ENCODE measurements around the gene LRRC71.

Gene LRRC71

GRCh38 chr1:156893048-156893953 is 27.1 kb upstream of the LRRC71 start, which contains the start of gene PEAR1:
Gene PEAR1 (plus strand): TSS chr1:156893718. CDS start chr1:156903927, 10,209 bp downstream.
- no peak for DNase-seq

- no peak for DNase-seq
Observed at GRCh38 chr1:156894001-156894400, 26.4 kb upstream of the LRRC71 start.

GRCh38 chr1:156894711-156895454 is 25.5 kb upstream of the LRRC71 start:
- no peak for DNase-seq

- DNase-seq = no peak
Observed at GRCh38 chr1:156895455-156895812, 25.0 kb upstream of the LRRC71 start.

- no peak for DNase-seq
Observed at GRCh38 chr1:156895927-156896326, 24.5 kb upstream of the LRRC71 start.

GRCh38 chr1:156896490-156897033 is 23.9 kb upstream of the LRRC71 start:
- no peak for DNase-seq

GRCh38 chr1:156897078-156897825 is 23.2 kb upstream of the LRRC71 start:
- DNase-seq = no peak

GRCh38 chr1:156898161-156898566 is 22.3 kb upstream of the LRRC71 start:
- no peak for DNase-seq

- DNase-seq = no peak
Observed at GRCh38 chr1:156898971-156899664, 21.3 kb upstream of the LRRC71 start.

GRCh38 chr1:156899956-156900718 is 20.3 kb upstream of the LRRC71 start:
- no peak for DNase-seq

- DNase-seq = no peak
Observed at GRCh38 chr1:156900896-156901589, 19.4 kb upstream of the LRRC71 start.

GRCh38 chr1:156901590-156901900 is 18.9 kb upstream of the LRRC71 start:
- no peak for DNase-seq

- DNase-seq = no peak
Observed at GRCh38 chr1:156901966-156902915, 18.2 kb upstream of the LRRC71 start.

- DNase-seq = no peak
Observed at GRCh38 chr1:156903328-156904091, 16.9 kb upstream of the LRRC71 start.

GRCh38 chr1:156904187-156904959 is 16.1 kb upstream of the LRRC71 start:
- no peak for DNase-seq

GRCh38 chr1:156905176-156905575 is 15.3 kb upstream of the LRRC71 start:
- DNase-seq = no peak

GRCh38 chr1:156905651-156906050 is 14.8 kb upstream of the LRRC71 start:
- no peak for DNase-seq

- DNase-seq = no peak
Observed at GRCh38 chr1:156906206-156906906, 14.1 kb upstream of the LRRC71 start.
